HPDE6-E6E7 (cell line): Measurements from ENCODE around the gene DLGAP1.
"Not testable (repeated sequence)": the region's sequence is repeated elsewhere in the genome, so short reads cannot be mapped to it uniquely, and the experiment has no call there.

ENCODE experiments used
- DNase-seq: peaks from one replicate; pipeline ENCODE4 v3.0.0; 2011; ENCODE audit warnings: missing footprints; ENCODE audit errors: extremely low spot score

Gene DLGAP1

DNA sequence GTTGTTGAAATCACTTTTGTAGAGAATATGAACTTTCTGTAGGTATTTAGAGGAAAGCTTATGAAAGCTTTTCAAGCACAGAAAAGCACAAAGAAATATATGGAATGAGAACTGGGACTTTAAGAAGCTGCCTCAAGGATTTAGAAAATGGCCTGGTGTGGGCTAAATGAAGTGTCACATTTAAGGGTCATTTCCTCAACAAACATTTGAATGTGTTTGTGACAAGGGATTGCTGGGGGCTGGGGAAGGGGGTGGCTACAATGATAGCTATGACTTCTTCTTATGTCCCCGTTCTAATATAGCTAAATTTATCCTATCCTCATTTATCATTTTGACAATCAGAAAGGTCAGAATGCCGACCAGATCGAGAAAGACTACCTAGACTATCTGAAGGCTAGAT lies 69.2 kb downstream of the DLGAP1 start:
- no peak for DNase-seq

DNA sequence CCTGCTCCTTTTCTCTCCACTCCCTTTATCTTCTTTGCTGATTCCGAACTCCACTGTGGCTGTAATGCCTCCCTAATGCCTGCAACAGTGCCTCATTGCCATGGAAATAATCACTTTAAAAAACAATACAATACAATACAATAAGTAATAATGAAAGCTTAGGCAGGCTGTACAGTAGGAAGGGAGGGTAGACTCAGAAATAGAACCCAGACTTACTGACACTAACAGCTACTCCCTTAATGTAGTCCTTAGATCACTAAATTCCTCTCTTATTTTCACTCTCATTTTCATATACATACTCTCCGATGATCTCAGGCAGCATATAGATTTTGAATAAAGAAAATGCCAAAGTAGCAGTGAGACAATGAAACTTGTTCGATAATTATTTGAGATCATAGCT lies 70.2 kb downstream of the DLGAP1 start:
- no peak for DNase-seq

DNA sequence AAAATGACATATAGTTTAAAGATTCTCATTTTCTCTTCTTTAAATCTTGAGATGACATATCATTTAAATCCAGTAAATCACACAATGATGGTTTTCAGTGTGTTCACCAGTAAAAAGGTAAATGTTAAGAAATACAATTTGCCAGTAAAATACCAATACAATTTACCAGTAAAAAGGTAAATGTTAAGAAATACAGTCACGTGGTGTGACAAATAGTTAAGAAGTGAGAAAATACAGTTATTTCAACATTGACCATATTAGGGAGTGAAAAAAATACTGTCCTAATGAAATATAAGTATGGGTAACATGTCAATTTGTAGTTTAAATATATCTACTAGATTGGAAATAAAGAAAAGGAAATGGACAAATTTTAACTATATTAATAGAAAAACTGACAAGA lies 80.5 kb downstream of the DLGAP1 start:
- DNase-seq, result no peak

DNA sequence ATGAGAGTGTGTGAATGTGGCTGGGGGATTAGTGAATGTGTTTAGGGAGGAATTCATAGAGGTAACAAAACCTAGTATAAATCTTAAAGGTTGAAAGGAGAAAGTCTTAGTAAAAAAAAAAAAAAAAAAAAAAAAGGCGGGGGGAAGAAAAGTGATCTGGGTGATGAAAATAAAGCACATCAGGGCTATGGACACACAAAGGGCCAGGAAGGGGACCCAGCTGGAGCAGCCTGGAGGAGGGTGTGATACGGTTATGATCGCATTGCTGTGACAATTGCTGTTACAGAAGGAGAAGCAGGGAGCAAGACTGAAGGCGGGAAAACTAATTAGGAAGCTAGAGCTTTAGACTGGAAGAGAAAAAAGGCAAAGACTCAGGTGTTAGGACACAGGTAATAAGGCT lies 85.4 kb downstream of the DLGAP1 start:
- DNase-seq, result no peak

DNA sequence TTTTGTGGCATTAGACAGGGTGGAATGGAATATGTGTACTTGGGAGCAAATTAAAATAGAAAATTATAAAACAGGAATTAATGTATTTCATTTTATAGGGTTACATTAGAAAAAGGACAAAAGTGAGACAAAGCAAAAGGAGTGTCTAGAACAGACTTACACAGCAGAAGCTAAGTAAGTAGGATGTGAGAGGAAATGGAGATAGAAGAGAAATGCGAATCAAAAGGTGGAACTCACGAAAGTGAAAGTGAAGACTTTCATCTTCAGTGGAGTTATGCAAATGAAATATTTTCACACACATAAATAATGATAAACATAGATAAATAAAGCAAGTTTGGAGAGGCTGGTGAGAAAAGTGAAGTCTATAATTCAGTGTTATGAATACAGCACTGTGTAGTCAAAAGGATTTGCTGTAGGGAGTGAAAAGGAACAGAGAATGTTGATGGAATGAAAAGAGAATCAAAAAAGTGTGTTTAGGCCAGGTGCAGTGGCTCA lies 94.8 kb downstream of the DLGAP1 start:
- DNase-seq, result no peak

DNA sequence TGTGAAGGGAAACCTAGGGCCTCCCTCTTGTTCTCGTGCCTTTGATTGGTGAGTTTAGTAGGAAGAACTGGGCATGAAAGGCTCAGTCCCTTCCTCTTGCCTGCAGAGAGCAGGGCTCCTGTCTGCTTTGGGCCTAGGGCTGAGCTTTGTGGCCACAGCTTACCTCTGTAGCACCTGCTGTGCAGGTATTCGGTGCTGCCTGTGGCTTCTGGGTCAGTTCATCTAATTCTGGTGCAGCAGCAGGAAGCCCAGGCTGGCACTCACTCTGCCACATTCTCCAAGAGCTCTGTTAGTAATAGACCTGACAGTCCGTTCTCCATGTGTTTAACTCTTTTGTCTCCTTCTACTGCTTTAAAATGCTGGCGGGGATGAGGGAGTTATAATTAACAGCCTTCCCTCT lies 96.5 kb downstream of the DLGAP1 start:
- no peak for DNase-seq

DNA sequence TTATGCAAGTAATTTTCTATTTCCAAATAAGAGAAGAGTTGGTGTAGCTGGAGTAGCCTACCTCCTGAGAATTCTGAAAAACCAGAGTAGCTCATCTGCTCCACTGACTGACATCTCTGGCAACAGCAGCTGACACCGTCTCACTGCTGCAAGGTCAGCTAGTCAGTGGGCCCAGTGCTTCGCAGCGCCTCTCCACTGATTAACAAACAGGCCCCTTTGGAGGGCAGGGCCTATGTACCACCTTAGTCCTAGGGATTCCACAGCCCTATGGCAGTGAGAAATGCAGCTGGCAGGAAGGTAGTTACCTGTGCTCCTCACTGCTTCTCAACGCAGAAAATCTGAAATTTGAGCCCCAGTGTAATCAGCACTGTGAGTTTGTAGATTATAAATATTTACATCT lies 97.5 kb downstream of the DLGAP1 start:
- DNase-seq, result no peak

DNA sequence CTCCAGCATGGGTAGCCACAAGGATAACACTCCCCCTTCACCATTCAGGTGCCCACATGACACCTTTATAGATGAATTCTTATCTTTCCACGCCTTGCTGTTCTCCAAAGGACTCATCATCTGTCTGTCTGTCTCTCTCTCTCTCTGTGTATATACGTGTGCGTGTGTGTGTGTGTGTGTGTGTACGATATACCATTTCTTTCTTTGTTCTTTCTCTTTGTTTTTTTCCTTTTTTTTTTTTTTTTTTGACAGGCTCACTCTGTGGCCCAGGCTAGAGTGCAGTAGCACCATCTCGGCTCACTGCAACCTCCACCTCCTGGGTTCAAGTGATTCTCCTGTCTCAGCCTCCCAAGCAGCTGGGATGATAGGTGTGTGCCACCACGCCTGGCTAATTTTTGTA lies 98.2 kb downstream of the DLGAP1 start:
- no peak for DNase-seq

DNA sequence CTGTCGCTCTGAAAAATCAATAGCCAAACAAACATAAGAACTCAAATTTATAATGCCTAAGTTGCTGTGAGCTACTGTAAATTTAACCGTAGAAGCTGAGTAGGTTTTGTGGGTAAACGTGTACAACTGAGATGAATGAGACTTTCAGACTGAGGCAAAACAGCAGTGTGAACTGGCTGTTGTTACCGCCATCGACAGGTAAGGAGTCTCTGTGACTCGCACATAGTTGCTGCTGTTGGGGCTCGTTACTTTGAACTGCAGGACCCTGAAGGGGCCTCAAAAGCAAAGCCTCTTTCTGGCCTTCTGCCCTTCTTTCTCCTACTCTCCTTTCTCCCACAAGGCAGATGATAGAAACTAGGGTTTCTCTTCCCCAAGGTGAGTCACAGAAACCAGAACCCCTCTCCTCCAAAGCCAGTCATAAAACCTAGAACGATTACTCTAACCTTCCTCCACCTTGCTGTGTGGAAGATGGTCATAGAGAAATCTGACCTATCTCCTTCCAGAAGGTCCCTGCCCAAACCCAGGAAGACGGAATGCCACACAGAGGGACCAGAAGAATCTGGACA lies 101.2 kb downstream of the DLGAP1 start:
- no peak for DNase-seq

DNA sequence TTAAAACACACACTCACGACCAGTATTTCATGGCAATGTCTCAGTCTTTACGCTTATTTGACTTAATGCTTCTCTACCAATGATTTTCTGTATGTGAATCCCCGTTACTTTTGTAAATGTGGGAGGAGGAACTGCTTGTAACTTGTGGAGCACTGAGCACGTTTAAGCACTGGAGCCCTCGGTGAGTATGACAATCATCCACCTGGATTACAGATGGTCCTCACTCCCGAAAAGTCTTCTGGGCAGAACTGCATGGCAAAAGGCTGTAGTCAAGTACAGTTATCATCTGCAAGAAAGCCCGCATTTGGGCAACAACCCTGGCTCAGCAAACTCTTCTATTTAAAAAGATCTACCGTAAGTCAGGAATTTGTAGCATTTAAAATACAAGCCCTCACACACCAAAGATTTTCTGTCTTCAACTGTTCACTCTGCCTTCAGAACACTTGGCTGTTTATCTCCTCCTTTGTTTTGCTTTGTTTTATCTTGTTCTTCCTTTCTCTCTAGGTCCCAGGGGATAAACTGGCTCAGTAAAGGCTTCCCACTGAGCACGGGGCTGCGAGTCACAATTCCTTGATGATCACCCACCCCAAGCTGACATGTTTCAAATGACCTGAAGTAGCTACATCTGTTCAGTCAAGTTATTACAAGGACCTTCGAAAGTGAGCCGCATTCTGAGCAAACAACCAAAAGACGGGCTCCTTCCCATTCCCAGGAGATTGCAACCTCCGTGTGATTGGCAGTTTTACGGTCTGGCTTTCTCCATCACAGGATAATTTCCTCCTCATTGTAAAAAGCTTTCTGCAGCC lies 102.2 kb downstream of the DLGAP1 start:
- no peak for DNase-seq

DNA sequence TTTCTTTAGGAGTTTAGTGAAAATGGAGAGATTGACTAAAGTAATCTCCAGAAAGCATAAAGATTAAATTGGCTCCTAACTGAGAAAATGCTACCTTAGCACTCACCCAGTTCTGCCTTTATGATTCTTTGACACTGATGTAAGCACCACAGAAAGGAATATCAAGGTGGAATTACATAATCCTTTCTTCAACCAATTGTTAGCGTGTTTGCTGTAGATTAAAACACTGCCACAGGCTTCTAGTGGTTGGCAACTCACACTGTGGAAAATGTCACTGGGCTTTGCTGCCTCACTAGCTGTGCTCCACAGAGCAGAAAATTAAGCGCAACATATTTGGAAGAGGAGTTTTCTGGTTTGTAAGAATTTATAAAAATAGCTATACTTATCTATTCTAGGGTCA lies 104.1 kb downstream of the DLGAP1 start:
- DNase-seq, result no peak

DNA sequence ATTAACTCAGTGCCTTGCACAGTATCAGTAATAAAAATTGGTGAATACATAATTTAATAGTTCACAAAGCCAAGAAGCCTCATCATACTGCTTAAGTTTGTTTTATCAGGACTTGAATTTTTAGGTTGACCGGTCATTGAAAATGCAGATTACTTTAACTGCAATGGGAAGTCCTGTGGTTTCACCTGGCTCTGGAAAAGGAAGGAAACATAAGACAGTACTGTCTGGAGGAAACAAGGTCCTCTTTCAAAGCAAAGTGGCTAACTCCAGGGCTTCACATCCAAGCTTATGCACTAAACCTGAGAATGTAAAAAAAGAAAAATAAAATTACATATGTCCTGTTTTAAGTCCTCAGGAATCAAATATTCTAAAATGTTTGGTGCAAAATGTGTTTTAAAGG lies 119.7 kb downstream of the DLGAP1 start:
- no peak for DNase-seq

DNA sequence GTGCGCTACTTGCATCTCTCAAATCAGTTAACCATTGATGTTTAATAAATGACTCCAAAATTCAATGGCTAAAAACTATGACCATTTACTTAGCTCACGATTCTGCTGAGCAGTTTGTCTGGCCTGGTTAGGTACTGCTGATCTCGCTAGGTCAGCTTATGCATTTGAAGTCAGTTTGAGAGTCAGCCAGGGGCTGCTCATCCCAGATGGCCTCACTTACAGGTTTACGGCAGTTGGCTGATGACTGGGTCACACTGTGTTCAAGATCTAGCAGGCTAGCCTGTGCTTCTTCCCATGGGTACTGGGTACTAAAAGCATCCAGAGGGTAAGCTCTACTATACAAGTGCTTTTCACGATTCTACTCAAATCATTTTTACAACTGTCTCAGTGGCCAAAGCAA lies 122.1 kb downstream of the DLGAP1 start:
- DNase-seq, result no peak

DNA sequence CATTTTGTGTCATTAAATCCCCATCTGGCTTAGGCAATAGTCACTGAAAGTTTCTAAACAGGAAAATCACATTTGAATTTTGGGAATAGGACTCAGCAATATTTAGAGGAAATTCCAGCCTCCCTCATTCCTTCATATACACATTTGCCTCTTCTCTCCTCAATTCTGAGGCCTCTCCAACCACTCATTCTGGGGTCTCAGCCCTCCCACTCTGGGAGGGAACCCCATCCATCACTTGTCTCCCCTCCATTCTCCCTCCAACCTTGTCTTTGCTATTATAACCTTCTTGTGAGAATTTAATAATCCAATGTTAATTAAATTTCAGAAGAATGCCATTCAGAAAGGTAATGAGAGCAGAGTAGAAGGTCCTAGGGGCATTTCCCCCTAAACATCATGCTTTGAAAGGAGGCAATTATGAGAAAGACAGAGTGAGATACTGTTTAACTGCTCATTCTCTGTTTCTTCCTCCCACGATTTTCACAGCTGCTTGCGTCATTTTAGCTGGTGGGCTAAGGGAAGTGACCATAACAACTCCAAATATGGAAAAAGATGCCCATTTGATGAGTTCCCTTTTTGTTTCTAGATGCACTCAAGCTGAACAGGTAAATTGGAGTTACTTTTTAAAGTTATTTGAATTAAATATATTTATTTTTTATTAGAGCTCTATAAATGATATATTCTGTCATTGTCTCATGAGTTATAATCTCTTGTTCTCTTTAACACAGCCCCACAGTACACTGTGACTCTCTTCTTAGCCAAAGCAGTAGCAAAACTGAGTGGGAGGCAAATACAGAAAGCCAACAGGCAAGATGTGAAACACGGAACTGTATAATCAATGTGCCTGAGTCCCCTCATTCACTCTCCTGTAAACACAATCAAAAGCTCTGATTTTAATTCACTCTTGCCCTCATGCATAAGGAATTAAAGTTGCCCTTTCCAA lies 135.1 kb downstream of the DLGAP1 start:
- DNase-seq, result no peak

DNA sequence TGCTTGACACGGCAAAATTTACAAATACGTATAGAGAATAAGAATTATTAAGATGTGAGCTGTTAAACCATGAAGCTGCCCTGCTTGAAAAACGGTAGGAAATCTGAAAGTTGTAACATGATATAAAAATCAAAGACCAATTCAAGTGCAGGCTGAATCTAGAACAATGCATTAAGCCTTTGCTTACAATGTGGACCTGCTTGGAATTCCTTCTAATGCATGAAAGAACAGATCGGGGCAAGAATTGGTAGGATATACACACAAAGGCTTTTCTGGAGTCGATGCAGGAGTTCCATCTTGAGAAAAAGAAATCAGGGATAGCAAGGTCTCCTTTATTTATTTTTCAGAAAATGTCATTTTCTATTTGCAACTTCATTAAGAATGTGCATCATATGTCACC lies 136.8 kb downstream of the DLGAP1 start:
- no peak for DNase-seq

DNA sequence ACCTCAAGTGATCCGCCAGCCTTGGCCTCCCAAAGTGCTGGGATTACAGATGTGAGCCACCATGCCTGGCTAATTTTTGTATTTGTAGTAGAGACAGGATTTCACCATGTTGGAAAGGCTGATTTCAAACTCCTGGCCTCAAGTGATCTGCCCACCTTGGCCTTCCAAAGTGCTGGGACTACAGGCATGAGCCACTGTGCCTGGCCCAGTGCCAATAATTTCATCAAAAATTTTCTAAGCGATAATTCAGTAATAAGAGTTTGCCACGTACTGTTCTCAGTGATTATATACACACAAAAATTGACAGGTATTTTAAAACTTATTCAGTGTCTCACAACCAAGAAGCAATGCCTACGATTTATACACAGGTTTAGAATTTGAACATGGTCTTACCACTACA lies 143.2 kb downstream of the DLGAP1 start:
- DNase-seq, result not testable (repeated sequence)

DNA sequence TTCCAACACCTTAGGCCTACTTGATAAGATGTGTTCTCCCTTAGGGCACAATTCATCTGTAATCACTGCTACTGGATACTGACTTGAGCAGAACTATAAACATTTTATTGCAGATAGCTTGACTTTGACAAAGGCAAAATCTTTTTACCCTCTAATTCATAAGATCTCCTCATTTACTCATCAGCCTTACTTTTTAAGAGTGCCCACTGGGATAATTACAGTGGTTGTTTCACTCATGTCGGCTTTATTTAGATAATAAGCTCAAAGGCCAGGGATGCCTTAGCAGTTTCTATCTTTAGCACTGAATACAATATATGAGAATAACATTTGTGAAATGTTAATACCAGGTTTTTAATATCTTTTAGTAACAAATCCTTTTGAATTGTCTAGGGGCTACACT lies 144.0 kb downstream of the DLGAP1 start:
- DNase-seq, result no peak

DNA sequence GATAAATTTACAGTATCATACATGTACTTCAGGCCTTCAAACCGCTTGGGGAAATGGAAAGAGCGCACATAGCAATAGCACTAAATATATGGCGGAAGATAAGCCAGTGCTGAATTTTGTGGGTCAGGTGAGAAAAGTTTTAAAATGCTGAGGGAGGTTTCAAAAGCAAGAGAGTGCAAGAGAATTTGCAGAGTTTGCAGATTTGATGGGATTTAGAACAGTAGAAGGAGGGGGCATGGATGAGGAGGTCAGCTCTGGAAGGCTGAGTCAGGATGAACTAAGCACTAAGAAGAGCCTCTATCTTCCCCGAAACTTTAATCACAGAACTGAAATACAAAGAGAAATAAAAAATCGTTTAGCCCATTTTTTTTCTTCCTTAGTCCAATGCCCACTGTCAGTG lies 145.9 kb downstream of the DLGAP1 start:
- DNase-seq, result no peak

DNA sequence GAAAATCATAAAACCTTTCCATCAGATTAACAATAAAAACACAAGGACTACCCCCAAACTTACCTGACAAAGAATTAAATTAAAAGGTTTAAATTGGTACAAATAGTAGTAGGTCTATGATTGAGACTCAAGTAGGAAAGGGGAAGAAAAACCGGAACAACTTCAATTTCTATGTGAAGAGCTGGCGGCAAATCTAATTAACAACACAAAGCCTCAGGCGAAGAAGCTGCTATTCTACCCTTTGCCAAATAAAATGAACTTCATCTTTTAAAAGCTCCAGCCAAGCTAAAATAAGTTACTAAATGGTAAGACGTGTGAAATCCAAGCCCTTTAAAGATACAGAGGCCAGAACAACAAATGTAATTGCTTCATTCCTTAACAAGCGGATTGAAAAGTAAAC lies 146.5 kb downstream of the DLGAP1 start:
- no peak for DNase-seq

DNA sequence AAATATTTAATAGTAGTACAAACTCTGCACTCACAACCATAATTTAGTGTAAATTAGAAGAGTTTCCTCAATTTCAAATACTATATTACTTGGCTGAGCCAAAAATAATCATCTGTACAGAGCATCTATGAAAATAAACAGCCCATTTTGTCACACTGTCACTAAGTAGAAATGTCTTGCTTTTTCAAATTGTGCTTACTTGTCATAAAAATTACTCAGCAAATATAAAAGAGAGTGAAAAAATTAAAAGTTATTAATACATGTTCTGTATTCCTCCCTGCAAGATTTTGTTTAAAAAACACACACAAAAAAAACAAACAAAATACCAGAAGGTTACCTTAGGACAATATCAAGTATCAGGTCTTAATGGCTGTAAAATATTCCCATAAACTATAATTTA lies 155.7 kb downstream of the DLGAP1 start:
- no peak for DNase-seq

DNA sequence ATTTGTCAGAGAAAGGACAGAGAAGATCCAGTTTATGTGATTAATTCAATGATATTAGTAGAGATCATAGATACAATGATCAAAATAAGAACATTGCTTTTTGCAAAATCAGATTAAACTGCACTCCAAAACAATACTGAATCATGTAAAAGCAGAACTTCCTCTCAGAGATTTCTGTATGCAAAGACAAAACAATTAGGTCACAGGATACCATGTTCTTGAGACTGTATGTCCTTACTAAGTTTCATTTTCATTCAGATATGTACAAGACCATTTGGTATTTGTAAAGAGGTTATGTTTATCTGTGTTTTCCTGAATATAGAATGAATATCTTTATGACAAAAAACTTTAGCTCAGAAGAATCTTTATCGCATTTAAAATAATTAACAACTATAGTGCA lies 161.8 kb downstream of the DLGAP1 start:
- no peak for DNase-seq

DNA sequence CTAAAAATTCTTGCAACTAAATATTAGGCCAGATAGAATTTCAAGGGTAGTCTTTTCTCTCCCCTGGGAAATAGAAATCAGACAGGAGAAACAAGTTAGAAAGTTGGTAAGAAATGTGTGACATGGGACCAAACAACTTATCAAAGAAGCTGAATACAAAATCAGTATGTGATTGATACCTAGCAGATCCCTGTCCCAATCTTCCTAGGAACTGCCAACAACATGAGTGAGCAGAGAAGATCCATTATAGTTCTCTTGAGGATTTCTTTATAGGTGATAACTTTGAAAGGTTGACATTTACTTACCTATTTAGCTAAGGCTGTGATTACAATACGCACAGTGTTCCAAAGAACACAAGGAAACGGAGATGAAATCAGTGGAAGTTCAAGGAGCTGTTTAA lies 162.4 kb downstream of the DLGAP1 start:
- no peak for DNase-seq

DNA sequence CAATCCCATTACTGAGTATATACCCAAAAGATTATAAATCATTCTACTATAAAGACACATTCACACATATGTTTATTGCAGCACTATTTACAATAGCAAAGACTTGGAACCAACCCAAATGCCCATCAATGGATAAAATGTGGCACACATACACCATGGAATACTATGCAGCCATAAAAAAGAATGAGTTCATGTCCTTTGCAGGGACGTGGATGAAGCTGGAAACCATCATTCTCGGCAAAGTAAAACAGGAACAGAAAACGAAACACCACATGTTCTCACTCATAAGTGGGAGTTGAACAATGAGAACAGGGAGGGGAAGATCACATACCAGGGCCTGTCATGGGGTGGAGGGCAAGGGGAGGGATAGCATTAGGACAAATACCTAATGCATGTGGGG lies 167.8 kb downstream of the DLGAP1 start:
- DNase-seq, result not testable (repeated sequence)
